ENCODE results near the gene FMN1. TPM values are rescaled to one million over a fixed set of nuclear protein-coding genes. Genes with fewer than 3 reads are reported as not detected.

FMN1 gene
- total RNA-seq, 1 experiment from 2014 or later, result 25.8 TPM

DNA sequence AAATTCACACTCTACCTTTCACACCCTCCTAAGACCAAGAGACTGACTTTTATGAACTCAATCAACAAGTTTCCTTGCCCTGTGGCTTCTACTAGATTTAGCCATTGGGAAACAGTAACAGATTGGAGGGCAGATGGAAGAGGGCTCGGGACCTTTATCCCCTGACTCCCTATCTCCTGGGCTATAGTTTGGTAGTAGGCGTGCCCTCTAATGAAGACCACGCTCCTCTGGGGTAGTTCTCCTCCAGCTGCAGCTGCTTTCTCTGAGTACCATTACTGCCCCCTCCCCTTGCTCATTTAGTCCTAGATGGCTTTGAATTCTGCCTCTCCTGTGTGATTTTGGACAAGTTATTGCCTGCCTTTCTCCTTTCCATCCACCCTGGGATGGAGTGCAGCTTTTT is 33.3 kb downstream of the FMN1 start:
- POLR2A ChIA-PET (ENCODE audit: unreplicated experiment), result no interaction called here
- Histone ChIP-seq H3K9me3 (ENCODE audit: insufficient read depth, low read depth) (no peaks in the 10 kb centered on the region), H3K4me1 (replicated peaks; ENCODE audit: insufficient read depth) (peaks cover 4% of the 10 kb centered on the region), H3K79me2 (ENCODE audit: low read depth) (no peaks in the 10 kb centered on the region), H3K4me2 (no peak overlapping the region), H3K27ac (no peak overlapping the region), H4K20me1 (ENCODE audit: insufficient read depth) (no peaks in the 10 kb centered on the region), H3F3A (ENCODE audit: insufficient read depth, low read depth) (no peaks in the 10 kb centered on the region), H3K27me3 (ENCODE audit: insufficient read depth, low read depth) (no peaks in the 10 kb centered on the region), H3K36me3 (ENCODE audit: low read depth) (no peaks in the 10 kb centered on the region), H2AFZ (no peak overlapping the region), H3K4me3 (no peak overlapping the region), H3K9me2 (ENCODE audit: insufficient read depth) (no peaks in the 10 kb centered on the region)
- no TSS peak for BruUV-seq (replicated peaks)
- intact Hi-C loops (cut with micrococcal nuclease; ENCODE audit: unreplicated experiment), result no loop called here
- DNase-seq, result no peak
- CTCF ChIA-PET, result no interaction called here
- TF ChIP-seq EZH2 (IDR thresholded peaks at IDR 0.05; ENCODE audit: low read depth) (no peak), CTCF (conservative IDR thresholded peaks at IDR 0.05) (no peak)

- H4K20me1 ChIP-seq (ENCODE audit: insufficient read depth), result no peaks in the 10 kb centered on the region
- no peaks in the 10 kb centered on the region for H3K27me3 ChIP-seq (ENCODE audit: insufficient read depth, low read depth)
- no peak overlapping the region for H3K4me3 ChIP-seq
- no peaks in the 10 kb centered on the region; the same call in 1 of the 2 replicates for H3F3A ChIP-seq (ENCODE audit: insufficient read depth, low read depth)
- no peak overlapping the region for H3K4me2 ChIP-seq
- no peak for DNase-seq
- no peak overlapping the region for H2AFZ ChIP-seq
- no peaks in the 10 kb centered on the region for H3K36me3 ChIP-seq (ENCODE audit: low read depth)
- H3K4me1 ChIP-seq (replicated peaks; ENCODE audit: insufficient read depth), result peaks cover 8% of the 10 kb centered on the region
- TF ChIP-seq EZH2 (IDR thresholded peaks at IDR 0.05; ENCODE audit: low read depth) (no peak), CTCF (conservative IDR thresholded peaks at IDR 0.05) (no peak)
- H3K9me3 ChIP-seq (ENCODE audit: insufficient read depth, low read depth), result no peaks in the 10 kb centered on the region
- intact Hi-C loops (cut with micrococcal nuclease; ENCODE audit: unreplicated experiment), result no loop called here
- no peaks in the 10 kb centered on the region for H3K79me2 ChIP-seq (ENCODE audit: low read depth)
- BruUV-seq (replicated peaks), result no TSS peak
- no peaks in the 10 kb centered on the region for H3K9me2 ChIP-seq (ENCODE audit: insufficient read depth)
- ChIA-PET POLR2A (ENCODE audit: unreplicated experiment) (no interaction called here), CTCF (no interaction called here)
- no peak overlapping the region for H3K27ac ChIP-seq
Measured at GRCh38 chr15:33160581-33161165, 33.8 kb downstream of the FMN1 start.

GRCh38 chr15:33159726-33160453 is 34.6 kb downstream of the FMN1 start:
- CTCF ChIA-PET, result no interaction called here
- H3F3A ChIP-seq (ENCODE audit: insufficient read depth, low read depth), result no peaks in the 10 kb centered on the region; the same call in 1 of the 2 replicates
- no TSS peak for BruUV-seq (replicated peaks)

More at GRCh38 chr15:33159726-33160453, 34.6 kb downstream of the FMN1 start:
- Histone ChIP-seq H3K9me3 (ENCODE audit: insufficient read depth, low read depth) (no peaks in the 10 kb centered on the region), H3K79me2 (ENCODE audit: low read depth) (no peaks in the 10 kb centered on the region), H3K36me3 (ENCODE audit: low read depth) (no peaks in the 10 kb centered on the region), H3K4me1 (replicated peaks; ENCODE audit: insufficient read depth) (peaks cover 11% of the 10 kb centered on the region), H3K9me2 (ENCODE audit: insufficient read depth) (no peaks in the 10 kb centered on the region), H2AFZ (no peak overlapping the region), H3K27ac (no peak overlapping the region), H3K4me3 (no peak overlapping the region), H4K20me1 (ENCODE audit: insufficient read depth) (no peaks in the 10 kb centered on the region), H3K4me2 (no peak overlapping the region), H3K27me3 (ENCODE audit: insufficient read depth, low read depth) (no peaks in the 10 kb centered on the region)
- TF ChIP-seq CTCF (conservative IDR thresholded peaks at IDR 0.05), result no peak
- TF ChIP-seq EZH2 (IDR thresholded peaks at IDR 0.05; ENCODE audit: low read depth), result no peak
- POLR2A ChIA-PET (ENCODE audit: unreplicated experiment), result no interaction called here
- DNase-seq, result no peak
- intact Hi-C loops (cut with micrococcal nuclease; ENCODE audit: unreplicated experiment), result no loop called here
